MCF 10A (cell line): ENCODE data around the gene OSCAR. TPM values are rescaled to one million over a fixed set of nuclear protein-coding genes. Genes with fewer than 3 reads are reported as not detected.

Experiments
- BruUV-seq: library from RNA; stranded (reverse); fragments of 400-500 nt; replicated peaks from 2 replicates; lab custom pipeline; 2021; lab: Mats Ljungman, UMichigan
- CTCF ChIA-PET: fragments of 300-600 bp; sonication (Branson Sonifier 250); formaldehyde crosslinking; extraction: SDS; loops from one replicate; lab custom pipeline; 2021; ENCODE audit warnings: antibody characterized with exemption, inconsistent platforms; lab: Yijun Ruan, JAX
- POLR2A ChIA-PET: fragments of 300-600, 350-650 bp; sonication (Branson Sonifier 250); formaldehyde crosslinking; extraction: SDS; loops from one replicate; lab custom pipeline; 2020; ENCODE audit warnings: antibody characterized with exemption, inconsistent platforms; lab: Yijun Ruan, JAX
- DNase-seq: peaks from one replicate; pipeline ENCODE4 v3.0.0-alpha.2; 2018; ENCODE audit not compliant: unreplicated experiment
- H3K27ac Mint-ChIP-seq: one replicate; pipeline ENCODE4 v1.8.0; 2022; ENCODE audit warnings: mild to moderate bottlenecking, low read depth, mixed read lengths; ENCODE audit not compliant: unreplicated experiment
- H3K27me3 Mint-ChIP-seq: one replicate; pipeline ENCODE4 v1.8.0; 2022; ENCODE audit warnings: mixed read lengths; ENCODE audit not compliant: insufficient read depth, unreplicated experiment
- H3K36me3 Mint-ChIP-seq: one replicate; pipeline ENCODE4 v1.8.0; 2022; ENCODE audit warnings: mild to moderate bottlenecking, moderate library complexity, mixed read lengths; ENCODE audit not compliant: insufficient read depth, unreplicated experiment
- H3K4me1 Mint-ChIP-seq: one replicate; pipeline ENCODE4 v1.8.0; 2022; ENCODE audit warnings: mixed read lengths; ENCODE audit not compliant: insufficient read depth, unreplicated experiment
- H3K4me3 Mint-ChIP-seq: one replicate; pipeline ENCODE4 v1.8.0; 2022; ENCODE audit warnings: mild to moderate bottlenecking, moderate library complexity, mixed read lengths; ENCODE audit not compliant: unreplicated experiment
- H3K9me3 Mint-ChIP-seq: one replicate; pipeline ENCODE4 v1.8.0; 2022; ENCODE audit warnings: mixed read lengths; ENCODE audit not compliant: unreplicated experiment
- CTCF ChIP-seq: fragments of 200-600 bp; IDR thresholded peaks from one replicate; pipeline ENCODE4 v1.8.0; 2022; ENCODE audit warnings: antibody characterized with exemption, mild to moderate bottlenecking; ENCODE audit not compliant: unreplicated experiment
- intact Hi-C: fragments of 100-400 bp; cut with micrococcal nuclease; formaldehyde crosslinking; loops from 2 replicates; pipeline ENCODE4 v1.14.1; 2022
- total RNA-seq: library from RNA; stranded (reverse); gene quantifications from 2 replicates; pipeline ENCODE4 v1.2.3, GENCODE V29; 2022

Gene OSCAR
- total RNA-seq, 1 experiment from 2014 or later, result 2.9 TPM

GRCh38 chr19:54084410-54084809, 16.2 kb downstream of the OSCAR start:
- ChIA-PET POLR2A (interaction anchor here (0.8 kb wide), 1 partner anchor 12 kb away, joined by 3 read pairs; no protein-coding TSS in a partner anchor), CTCF (interaction anchor here (1.5 kb wide), 1 partner anchor 292 kb away, joined by 5 read pairs; no protein-coding TSS in a partner anchor)
- Mint-ChIP-seq H3K27ac (no peak overlapping the region), H3K4me1 (no peaks in the 10 kb centered on the region), H3K4me3 (no peak overlapping the region), H3K9me3 (peaks cover 13% of the 10 kb centered on the region), H3K36me3 (no peaks in the 10 kb centered on the region), H3K27me3 (no peaks in the 10 kb centered on the region)
- BruUV-seq, result no TSS peak
- DNase-seq, result no peak
- no peak for TF ChIP-seq CTCF
- intact Hi-C loops, result no loop called here

- no peaks in the 10 kb centered on the region for H3K4me1 Mint-ChIP-seq
- peaks cover 17% of the 10 kb centered on the region for H3K9me3 Mint-ChIP-seq
- DNase-seq, result no peak
- H3K27me3 Mint-ChIP-seq, result no peaks in the 10 kb centered on the region
- H3K4me3 Mint-ChIP-seq, result no peak within 1 kb of the TSS
- ChIA-PET CTCF (interaction anchor here (0.7 kb wide), 1 partner anchor 239 kb away, joined by 3 read pairs; no protein-coding TSS in a partner anchor), POLR2A (no interaction called here)
- intact Hi-C loops, result no loop called here
- H3K36me3 Mint-ChIP-seq, result no peaks in the 10 kb centered on the region
- H3K27ac Mint-ChIP-seq, result no peak within 1 kb of the TSS
- BruUV-seq, result no TSS peak
- TF ChIP-seq CTCF, result no peak
Observed at GRCh38 chr19:54081032-54081431, 19.6 kb downstream of the OSCAR start, which contains the start of gene TARM1. Gene TARM1 (minus strand): TSS chr19:54081365. CDS start chr19:54081340, 25 bp downstream.

- no peak for TF ChIP-seq CTCF
- H3K27ac Mint-ChIP-seq, result no peak overlapping the region
- CTCF ChIA-PET, result no interaction called here
Observed at GRCh38 chr19:54077334-54077733, 23.3 kb downstream of the OSCAR start.

GRCh38 chr19:54074851-54075250, 25.8 kb downstream of the OSCAR start:
- CTCF ChIA-PET, result interaction anchor here (0.7 kb wide), 1 partner anchor 251 kb away, joined by 3 read pairs; no protein-coding TSS in a partner anchor
- BruUV-seq, result no TSS peak
- no peaks in the 10 kb centered on the region for H3K4me1 Mint-ChIP-seq

More at GRCh38 chr19:54077334-54077733, 23.3 kb downstream of the OSCAR start:
- POLR2A ChIA-PET, result no interaction called here
- Mint-ChIP-seq H3K4me1 (no peaks in the 10 kb centered on the region), H3K9me3 (peaks cover 20% of the 10 kb centered on the region), H3K36me3 (no peaks in the 10 kb centered on the region), H3K4me3 (no peak overlapping the region), H3K27me3 (no peaks in the 10 kb centered on the region)
- DNase-seq, result no peak
- intact Hi-C loops, result no loop called here
- BruUV-seq, result no TSS peak

More at GRCh38 chr19:54074851-54075250, 25.8 kb downstream of the OSCAR start:
- intact Hi-C loops, result no loop called here
- Mint-ChIP-seq H3K9me3 (peaks cover 12% of the 10 kb centered on the region), H3K27me3 (no peaks in the 10 kb centered on the region), H3K27ac (no peak overlapping the region), H3K36me3 (no peaks in the 10 kb centered on the region), H3K4me3 (no peak overlapping the region)
- DNase-seq, result no peak
- POLR2A ChIA-PET, result no interaction called here
- TF ChIP-seq CTCF, result no peak
